Ectodermal cell (in vitro differentiated cells): ENCODE measurements around the gene KLF13.

Source experiments
- H3K27ac ChIP-seq: 2 replicates; pipeline ENCODE4 v1.7.0; 2013; ENCODE audit warnings: mild to moderate bottlenecking, low read depth, low read length; ENCODE audit not compliant: insufficient read depth, poor library complexity, severe bottlenecking
- H3K27me3 ChIP-seq: 2 replicates; pipeline ENCODE4 v1.7.0; 2013; ENCODE audit warnings: mild to moderate bottlenecking, low read length; ENCODE audit not compliant: insufficient read depth, control insufficient read depth, poor library complexity, severe bottlenecking
- H3K36me3 ChIP-seq: one replicate; pipeline ENCODE4 v1.7.0; 2013; ENCODE audit warnings: low read length; ENCODE audit not compliant: control insufficient read depth, insufficient read depth
- H3K4me1 ChIP-seq: one replicate; pipeline ENCODE4 v1.7.0; 2013; ENCODE audit warnings: low read length; ENCODE audit not compliant: control insufficient read depth, insufficient read depth
- H3K4me3 ChIP-seq: 2 replicates; pipeline ENCODE4 v1.7.0; 2013; ENCODE audit warnings: low read depth, low read length, control low read depth; ENCODE audit not compliant: insufficient read depth
- H3K9me3 ChIP-seq: 2 replicates; pipeline ENCODE4 v1.7.0; 2013; ENCODE audit warnings: mild to moderate bottlenecking, low read length, moderate library complexity; ENCODE audit not compliant: control insufficient read depth
- WGBS, 2 experiments: methylation state at CpG; one replicate each; pipeline ENCODE4 v1.1.7; 2013; ENCODE audit warnings: missing lambda C conversion rate in 2 of 2; 5-methylcytosine and 5-hydroxymethylcytosine counted together

Gene KLF13

DNA sequence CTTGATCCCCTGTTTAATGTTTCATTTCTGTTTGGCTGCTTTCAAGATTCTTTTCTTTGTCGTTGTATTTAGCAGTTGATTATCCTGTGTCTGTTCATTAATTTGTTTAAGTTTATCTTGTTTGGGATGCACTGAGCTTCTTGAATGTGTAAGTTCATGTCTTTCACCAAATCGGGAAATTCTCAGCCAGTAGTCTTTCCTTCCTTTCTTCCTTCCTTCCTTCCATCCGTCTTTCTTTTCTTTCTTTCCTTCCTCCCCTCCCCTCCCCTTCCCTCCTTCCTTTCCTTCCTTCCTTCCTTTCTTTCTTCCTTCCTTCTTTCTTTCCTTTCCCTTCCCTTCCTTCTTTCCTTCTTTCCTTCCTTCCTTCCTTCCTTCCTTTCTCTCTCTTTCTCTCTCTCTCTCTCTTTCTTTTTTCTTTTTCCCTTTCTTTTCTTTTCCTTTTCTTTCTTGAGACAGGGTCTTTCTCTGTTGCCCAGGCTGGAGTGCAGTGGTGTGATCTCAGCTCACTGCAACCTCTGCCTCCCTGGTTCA is 35.5 kb upstream of the KLF13 start:
- Histone ChIP-seq H3K36me3 (no peaks in the 10 kb centered on the region), H3K27me3 (no peaks in the 10 kb centered on the region), H3K9me3 (no peaks in the 10 kb centered on the region), H3K4me3 (no peak overlapping the region), H3K27ac (no peak overlapping the region), H3K4me1 (peaks cover 9% of the 10 kb centered on the region)
- 88 to 92% methylated on average over 3 of the region's 3 CpGs for WGBS, 2 experiments

DNA sequence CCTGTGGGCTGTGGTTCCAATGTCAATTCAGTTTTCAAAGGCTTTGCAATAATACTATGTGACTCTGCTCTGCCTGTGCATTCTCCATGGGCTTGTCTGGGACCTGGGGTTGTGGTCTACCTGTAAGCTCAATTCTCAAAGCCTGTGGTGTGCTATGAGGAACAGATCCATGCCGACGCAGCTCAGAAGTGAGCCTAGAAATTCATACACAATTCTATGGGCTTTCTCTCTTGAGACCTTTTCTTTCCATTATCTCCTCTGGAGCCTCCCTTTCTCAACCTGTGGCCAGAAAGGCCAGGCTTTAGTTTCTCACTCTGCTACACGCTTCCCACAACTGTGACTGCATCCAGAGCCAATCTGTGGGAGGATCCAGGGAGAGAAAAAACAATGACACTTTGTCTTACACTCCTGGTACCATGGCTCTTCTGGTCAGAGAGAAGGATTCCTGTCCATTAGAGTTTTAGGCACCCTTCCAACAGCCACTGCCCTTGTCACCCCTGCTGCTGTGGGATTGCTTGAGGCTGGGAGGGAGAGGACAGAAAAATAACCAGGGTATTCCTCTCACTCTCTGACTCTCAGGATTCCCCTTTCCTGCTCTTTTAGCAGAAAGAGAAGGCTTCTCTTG is 34.1 kb upstream of the KLF13 start:
- H3K27me3 ChIP-seq: no peaks in the 10 kb centered on the region
- H3K4me1 ChIP-seq: peaks cover 22% of the 10 kb centered on the region
- H3K4me3 ChIP-seq: no peak overlapping the region
- no peak overlapping the region for H3K27ac ChIP-seq
- no peaks in the 10 kb centered on the region for H3K36me3 ChIP-seq
- H3K9me3 ChIP-seq: no peaks in the 10 kb centered on the region
- WGBS, 2 experiments: 77 to 81% methylated on average over 3 of the region's 3 CpGs

DNA sequence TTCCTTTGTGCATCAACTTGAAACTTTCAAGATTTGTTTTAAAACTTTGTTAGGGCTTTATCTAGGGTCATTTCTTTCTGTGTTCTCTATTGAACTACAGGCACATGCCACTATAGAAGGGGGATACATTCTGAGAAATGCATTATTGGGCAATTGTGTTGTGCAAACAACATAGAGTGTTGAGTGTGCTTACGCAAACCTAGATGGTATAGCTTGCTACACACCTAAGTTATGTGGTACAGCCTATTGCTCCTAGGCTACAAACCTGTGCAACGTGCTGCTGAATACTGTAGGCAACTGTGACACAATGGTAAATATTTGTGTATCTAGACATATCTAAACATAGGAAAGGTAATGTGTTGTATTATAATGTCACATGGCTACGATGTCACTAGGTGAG is 33.0 kb upstream of the KLF13 start:
- Histone ChIP-seq H3K4me1 (peaks cover 26% of the 10 kb centered on the region), H3K9me3 (no peaks in the 10 kb centered on the region), H3K4me3 (no peak overlapping the region), H3K27ac (no peak overlapping the region), H3K36me3 (no peaks in the 10 kb centered on the region), H3K27me3 (no peaks in the 10 kb centered on the region)
- WGBS, 2 experiments: 96 to 97% methylated on average over 3 of the region's 3 CpGs

DNA sequence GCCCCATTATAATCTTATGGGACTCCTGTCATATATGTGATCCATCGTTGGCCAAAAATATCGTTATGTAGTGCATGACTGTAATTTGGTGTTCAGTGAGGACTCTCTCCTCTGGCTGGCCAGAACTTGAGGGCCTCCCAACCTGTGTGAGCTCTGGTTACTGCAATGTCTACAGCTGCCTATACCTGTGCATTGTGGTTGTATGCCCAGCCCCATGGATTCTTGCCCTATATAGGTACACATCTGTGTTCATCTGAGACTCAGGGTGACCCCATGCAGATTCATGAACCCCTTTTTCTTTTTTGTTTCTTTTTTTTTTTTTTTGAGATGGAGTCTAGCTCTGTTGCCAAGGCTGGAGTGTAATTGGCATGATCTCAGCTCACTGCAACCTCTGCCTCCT is 32.6 kb upstream of the KLF13 start:
- Histone ChIP-seq H3K9me3 (no peaks in the 10 kb centered on the region), H3K36me3 (no peaks in the 10 kb centered on the region), H3K27me3 (no peaks in the 10 kb centered on the region), H3K4me1 (peaks cover 28% of the 10 kb centered on the region), H3K4me3 (no peak overlapping the region), H3K27ac (no peak overlapping the region)
- 94 to 100% methylated on average over 2 of the region's 2 CpGs for WGBS, 2 experiments

DNA sequence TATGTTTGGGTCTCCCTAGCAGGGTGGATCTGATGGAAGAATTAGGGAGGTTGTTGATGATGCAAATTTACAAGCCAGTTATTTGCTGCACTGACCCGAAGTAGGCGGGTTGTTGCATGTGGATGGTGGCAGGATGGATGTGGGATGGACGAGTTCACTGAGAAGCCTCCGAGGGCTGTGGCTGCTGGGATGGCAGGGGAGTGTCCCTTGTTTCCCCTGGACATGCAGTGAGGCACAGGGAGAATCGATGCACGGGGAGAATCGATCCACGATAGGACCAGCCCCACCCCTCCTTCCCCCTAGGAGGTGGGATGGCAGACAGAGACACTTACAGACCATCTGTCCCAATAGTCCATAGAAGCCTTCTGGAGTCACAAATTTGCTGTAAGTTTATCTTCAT is 31.0 kb upstream of the KLF13 start:
- H3K4me1 ChIP-seq: peaks cover 28% of the 10 kb centered on the region
- H3K36me3 ChIP-seq: no peaks in the 10 kb centered on the region
- H3K27ac ChIP-seq: no peak overlapping the region
- H3K27me3 ChIP-seq: no peaks in the 10 kb centered on the region
- WGBS, 2 experiments: 74 to 76% methylated on average over 8 of the region's 8 CpGs
- no peaks in the 10 kb centered on the region for H3K9me3 ChIP-seq
- H3K4me3 ChIP-seq: no peak overlapping the region

DNA sequence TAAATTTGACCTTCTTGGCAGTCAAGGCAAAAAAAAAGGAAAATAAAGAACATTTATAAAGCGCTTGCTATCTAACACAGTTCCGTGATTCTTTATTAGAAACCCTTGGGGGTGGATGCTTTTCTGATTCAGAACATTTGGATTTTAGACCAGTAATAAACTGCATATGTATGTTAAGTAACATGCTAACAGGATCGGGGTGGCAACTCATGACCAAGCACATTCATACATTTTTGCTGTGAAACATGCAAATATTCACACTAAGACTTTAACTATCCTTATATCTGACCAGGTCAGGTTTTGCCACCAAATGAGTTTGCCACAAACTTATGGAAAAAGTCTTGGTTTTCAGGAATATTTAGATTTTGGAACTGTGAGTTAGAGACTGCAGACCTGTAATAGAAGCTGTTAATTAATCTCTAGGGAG is 30.4 kb upstream of the KLF13 start:
- Histone ChIP-seq H3K36me3 (no peaks in the 10 kb centered on the region), H3K4me1 (peaks cover 32% of the 10 kb centered on the region), H3K9me3 (no peaks in the 10 kb centered on the region), H3K4me3 (no peak overlapping the region), H3K27me3 (no peaks in the 10 kb centered on the region), H3K27ac (no peak overlapping the region)
- 89 to 92% methylated on average over 3 of the region's 3 CpGs for WGBS, 2 experiments

DNA sequence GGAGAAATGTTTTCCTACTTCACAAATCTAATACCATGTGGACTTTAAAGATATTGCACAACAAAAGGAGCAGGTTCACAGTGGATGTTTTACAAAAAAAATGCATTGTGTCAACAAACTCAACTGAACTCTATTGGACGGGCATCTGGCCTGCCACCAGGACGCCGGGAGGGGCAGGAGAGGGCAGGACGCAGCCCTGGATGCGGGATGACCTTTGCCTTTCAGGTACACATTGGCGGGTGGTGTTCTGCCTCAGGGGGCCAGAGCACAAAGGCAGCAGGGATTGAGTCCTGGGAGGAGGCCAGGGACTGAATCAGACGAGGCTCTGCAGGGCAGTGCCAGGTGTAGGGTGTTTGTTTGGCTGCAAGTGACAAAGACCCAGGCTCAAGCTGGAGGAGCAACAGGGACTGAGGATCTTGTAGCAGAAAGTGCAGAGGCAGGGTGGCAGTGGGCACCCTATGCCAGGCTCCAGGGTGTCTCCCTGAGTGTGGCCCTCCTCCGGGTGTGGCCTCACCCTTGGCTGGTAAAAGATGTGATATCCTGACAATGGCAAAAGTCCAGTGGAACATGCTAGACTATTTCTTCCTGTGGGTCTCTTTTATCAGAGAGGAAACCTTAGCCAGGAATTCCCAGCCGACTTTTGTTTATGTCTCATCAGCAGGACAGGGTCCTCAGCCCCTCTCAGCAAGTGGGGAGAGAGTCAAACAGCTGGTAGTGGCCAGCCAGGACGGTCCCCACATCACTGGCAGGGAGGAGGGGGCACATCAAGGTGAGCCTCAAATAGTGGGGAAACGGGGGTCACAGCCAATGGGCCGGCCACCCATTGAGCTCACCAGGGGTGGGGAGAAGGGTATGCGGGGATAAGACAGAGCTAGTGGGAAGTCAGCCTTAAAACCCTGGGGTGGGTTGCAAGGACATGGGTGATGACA is 29.7 kb upstream of the KLF13 start:
- Histone ChIP-seq H3K4me1 (peaks cover 38% of the 10 kb centered on the region), H3K36me3 (no peaks in the 10 kb centered on the region), H3K27ac (no peak overlapping the region), H3K4me3 (no peak overlapping the region), H3K27me3 (no peaks in the 10 kb centered on the region), H3K9me3 (no peaks in the 10 kb centered on the region)
- 39 to 44% methylated on average over 13 of the region's 13 CpGs for WGBS, 2 experiments

DNA sequence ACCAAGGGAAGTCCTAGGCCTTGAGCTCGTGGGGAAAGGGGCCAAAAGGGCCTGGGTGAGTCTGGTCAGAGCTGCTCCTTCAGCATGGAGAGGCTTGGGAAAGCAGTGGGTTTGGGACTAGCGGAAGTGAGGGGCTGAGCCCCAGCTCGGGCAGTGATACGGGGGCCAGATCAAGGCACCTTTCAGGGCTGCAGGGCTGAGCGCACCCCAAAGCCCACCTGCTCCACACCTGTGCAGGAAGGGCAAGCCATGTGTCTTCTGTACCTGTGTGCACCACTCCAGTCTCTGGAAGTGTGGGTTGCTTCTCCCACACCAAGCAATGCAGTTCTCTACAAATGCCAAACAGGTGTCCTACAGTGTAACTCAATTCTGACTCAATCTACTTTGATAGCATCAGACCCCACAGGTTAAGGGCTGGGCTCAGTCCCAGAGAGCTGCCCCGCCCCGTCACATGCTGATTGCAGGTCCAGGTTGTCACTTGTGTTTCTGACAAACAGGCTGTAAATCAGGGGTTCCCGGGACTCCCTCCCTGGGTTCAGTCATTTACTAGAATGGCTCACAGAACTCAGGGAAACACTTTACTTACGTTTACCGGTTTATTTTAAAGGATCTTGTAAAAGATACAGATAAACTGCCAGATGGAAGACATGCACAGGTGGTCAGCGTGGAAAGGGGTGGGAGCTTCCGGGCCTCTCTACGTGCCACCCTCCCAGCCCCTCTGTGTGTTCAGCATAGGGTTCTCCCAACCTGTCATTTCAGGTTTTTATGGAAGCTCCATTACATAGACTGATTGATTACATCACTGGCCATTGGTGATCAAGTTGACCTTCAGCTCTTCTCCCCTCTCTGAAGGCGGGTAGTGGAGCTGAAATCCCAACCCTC is 28.8 kb upstream of the KLF13 start:
- peaks cover 42% of the 10 kb centered on the region for H3K4me1 ChIP-seq
- H3K27ac ChIP-seq: no peak overlapping the region
- H3K9me3 ChIP-seq: no peaks in the 10 kb centered on the region
- H3K4me3 ChIP-seq: no peak overlapping the region
- H3K27me3 ChIP-seq: no peaks in the 10 kb centered on the region
- 94% methylated on average over 14 of the region's 14 CpGs for WGBS, 2 experiments
- no peaks in the 10 kb centered on the region for H3K36me3 ChIP-seq

DNA sequence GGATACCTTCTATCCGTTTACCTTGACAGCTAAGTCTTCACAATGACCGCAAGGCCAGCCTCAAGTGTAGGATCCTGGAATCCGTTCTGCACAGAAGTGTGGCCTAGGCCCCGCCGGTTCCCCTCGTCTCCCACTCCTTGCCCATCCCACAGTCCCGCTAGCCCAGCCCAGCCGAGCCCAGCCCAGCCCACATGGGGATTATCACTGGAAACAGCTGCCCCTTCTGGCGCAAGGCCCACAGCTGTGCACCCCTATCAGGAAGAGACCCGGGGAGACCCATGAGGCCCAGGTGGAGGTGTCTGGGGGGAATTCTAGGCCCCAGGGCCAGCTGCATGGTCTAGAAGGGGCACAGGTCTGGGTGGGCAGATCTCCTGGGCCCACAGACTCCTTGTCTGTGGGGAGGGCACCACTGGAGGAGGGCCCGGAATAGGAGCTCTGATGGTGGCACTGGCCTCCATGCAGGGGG is 27.9 kb upstream of the KLF13 start:
- H3K27ac ChIP-seq: no peak overlapping the region
- H3K4me3 ChIP-seq: no peak overlapping the region
- H3K4me1 ChIP-seq: peaks cover 50% of the 10 kb centered on the region
- no peaks in the 10 kb centered on the region for H3K9me3 ChIP-seq
- 93 to 96% methylated on average over 11 of the region's 11 CpGs for WGBS, 2 experiments
- no peaks in the 10 kb centered on the region for H3K36me3 ChIP-seq
- no peaks in the 10 kb centered on the region for H3K27me3 ChIP-seq
